ENCODE measurements around the gene CEP55.
A peak's percentile ranks its signal among the peaks of the same experiment; 100 is the strongest.
"Not testable (repeated sequence)": the region's sequence is repeated elsewhere in the genome, so short reads cannot be mapped to it uniquely, and the experiment has no call there.

CEP55 gene

DNA sequence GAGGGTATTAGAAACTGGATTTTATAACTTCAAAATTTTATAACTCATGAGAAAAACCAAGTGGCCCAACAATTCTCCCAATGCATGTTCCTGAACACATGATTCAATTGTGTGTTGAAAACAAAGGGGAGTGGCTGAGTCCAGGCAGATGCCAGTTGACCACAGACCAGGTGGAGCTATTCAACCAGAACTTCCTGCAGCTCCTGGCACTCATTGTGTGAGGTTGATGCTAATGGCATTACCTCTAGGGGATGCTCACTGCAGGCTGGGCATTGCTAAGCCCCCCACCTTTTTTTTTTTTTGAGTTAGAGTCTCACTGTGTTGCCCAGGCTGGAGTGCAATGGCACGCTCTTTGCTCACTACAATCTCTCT, 34.6 kb upstream of the CEP55 start:
- no peaks in the 10 kb centered on the region for H3K36me3 ChIP-seq (ENCODE audit: control insufficient read depth, insufficient read depth, low read length)
- H3K4me3 ChIP-seq (ENCODE audit: low read length) = no peak overlapping the region
- peaks cover 58% of the 10 kb centered on the region for H3K4me1 ChIP-seq (ENCODE audit: control insufficient read depth, insufficient read depth, low read length)
- H3K27me3 ChIP-seq (ENCODE audit: control insufficient read depth, insufficient read depth, low read length) = no peaks in the 10 kb centered on the region
- no peak overlapping the region for H3K9ac ChIP-seq (ENCODE audit: low read length)
- H3K9me3 ChIP-seq (ENCODE audit: control insufficient read depth, low read length) = no peaks in the 10 kb centered on the region

DNA sequence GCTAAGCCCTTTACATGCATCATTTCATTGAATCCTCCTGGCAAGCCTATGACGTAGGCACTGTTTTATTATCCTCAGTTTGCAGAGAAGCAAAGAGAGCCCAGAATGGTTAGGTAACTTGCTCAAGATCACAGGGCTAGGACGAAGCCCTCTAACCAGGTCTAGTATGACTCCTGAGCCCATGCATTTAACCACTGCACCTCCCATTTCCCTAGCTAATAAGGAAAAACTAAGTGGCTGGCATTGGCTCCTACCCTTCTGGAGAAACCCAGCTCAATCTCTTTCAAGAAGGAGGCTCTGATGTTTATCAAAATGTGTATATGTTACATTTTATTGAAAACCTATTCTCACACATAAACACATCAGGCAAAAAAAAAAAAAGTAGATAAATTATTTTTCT, 34.0 kb upstream of the CEP55 start:
- H3K4me3 ChIP-seq (ENCODE audit: low read length) = no peak overlapping the region
- H3K9ac ChIP-seq (ENCODE audit: low read length) = no peak overlapping the region
- no peaks in the 10 kb centered on the region for H3K9me3 ChIP-seq (ENCODE audit: control insufficient read depth, low read length)
- no peaks in the 10 kb centered on the region for H3K27me3 ChIP-seq (ENCODE audit: control insufficient read depth, insufficient read depth, low read length)
- no peaks in the 10 kb centered on the region for H3K36me3 ChIP-seq (ENCODE audit: control insufficient read depth, insufficient read depth, low read length)
- H3K4me1 ChIP-seq (ENCODE audit: control insufficient read depth, insufficient read depth, low read length) = peaks cover 59% of the 10 kb centered on the region

DNA sequence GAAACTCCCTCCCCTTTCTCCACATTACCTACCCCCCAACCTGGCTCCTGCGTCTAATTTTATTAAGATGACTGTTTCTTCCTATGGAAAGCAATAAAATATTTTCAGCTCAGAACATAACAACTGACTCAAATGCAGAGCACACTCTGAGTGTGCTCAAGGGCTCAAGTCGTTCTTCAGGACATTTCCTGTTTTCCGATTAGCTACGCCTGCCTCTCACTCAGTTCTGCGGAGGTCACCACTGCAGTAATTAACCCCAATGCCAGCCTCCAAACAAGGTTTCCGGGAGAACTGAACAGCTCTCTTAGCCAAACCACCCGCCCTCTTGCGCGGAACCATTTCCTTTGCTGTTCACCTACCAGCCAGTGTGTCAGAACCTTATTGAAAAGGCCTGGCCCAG, 33.5 kb upstream of the CEP55 start:
- H3K9me3 ChIP-seq (ENCODE audit: control insufficient read depth, low read length) = no peaks in the 10 kb centered on the region
- H3K4me3 ChIP-seq (ENCODE audit: low read length) = no peak overlapping the region
- no peaks in the 10 kb centered on the region for H3K27me3 ChIP-seq (ENCODE audit: control insufficient read depth, insufficient read depth, low read length)
- H3K4me1 ChIP-seq (ENCODE audit: control insufficient read depth, insufficient read depth, low read length) = peaks cover 59% of the 10 kb centered on the region
- H3K36me3 ChIP-seq (ENCODE audit: control insufficient read depth, insufficient read depth, low read length) = no peaks in the 10 kb centered on the region
- H3K9ac ChIP-seq (ENCODE audit: low read length) = no peak overlapping the region

DNA sequence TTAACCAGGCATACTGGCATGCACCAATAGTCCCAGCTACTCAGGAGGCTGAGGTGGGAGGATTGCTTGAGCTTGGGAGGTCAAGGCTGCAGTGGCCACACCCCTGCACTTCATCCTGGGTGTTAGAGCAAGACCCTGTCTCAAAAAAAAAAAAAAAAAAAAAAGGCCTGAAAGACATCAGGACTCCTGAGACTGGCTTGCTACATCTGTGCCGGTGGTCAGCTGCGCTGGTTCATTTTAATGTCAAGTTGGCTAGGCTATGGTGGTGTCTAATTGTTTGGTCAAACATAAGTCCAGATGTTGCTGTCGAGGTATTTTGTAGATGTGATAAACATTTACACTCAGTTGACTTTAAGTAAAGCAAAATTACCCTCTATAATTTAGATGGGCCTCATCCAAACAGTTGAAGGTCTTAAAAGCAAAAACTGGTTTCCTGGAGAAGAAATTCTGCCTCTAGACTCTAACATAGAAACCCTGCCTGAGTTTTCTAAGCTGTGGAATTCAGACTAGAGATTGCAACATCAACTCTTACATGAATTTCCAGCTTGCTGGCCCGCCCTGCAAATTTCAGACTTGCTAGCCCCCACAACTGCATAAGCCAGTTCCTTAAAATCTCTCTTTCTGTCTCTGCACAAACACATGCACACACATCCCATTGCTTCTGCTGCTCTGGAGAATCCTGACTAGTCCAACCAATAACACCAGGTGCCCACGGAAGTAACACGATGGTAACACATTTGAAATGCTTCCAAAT, 32.5 kb upstream of the CEP55 start:
- Histone ChIP-seq H3K27me3 (ENCODE audit: control insufficient read depth, insufficient read depth, low read length) (no peaks in the 10 kb centered on the region), H3K9me3 (ENCODE audit: control insufficient read depth, low read length) (no peaks in the 10 kb centered on the region), H3K4me3 (ENCODE audit: low read length) (no peak overlapping the region), H3K9ac (ENCODE audit: low read length) (peak overlapping the region; percentile 6), H3K36me3 (ENCODE audit: control insufficient read depth, insufficient read depth, low read length) (no peaks in the 10 kb centered on the region), H3K4me1 (ENCODE audit: control insufficient read depth, insufficient read depth, low read length) (peaks cover 67% of the 10 kb centered on the region)

DNA sequence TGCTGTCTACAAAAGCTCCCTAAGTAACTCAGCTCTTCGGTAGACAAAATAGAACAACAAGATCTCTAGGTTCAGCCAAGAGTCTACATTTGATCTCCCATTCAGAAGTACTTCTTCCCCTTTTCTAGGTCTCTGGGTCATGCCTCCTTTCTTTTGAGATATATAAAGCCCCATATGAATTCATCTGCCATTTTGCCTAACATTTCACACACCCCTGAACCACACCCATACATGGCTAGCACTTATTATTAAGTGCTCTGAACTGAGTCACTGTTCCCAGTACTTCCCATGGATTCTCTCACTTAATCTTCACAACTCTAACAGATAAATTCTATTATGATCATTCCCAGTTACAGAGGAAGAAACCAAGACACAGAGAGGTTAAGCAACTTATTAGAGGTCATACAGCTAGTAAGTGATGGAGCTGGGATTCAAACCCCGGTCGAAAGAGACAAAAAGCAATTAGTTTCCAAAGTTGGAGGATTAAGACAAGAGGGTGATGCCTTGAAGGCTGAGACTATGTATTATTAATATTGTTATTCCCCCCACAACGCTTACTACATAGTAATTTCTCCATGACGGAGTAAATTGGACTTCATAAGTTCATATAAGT, 31.5 kb upstream of the CEP55 start:
- H3K4me1 ChIP-seq (ENCODE audit: control insufficient read depth, insufficient read depth, low read length) = peaks cover 58% of the 10 kb centered on the region
- H3K9ac ChIP-seq (ENCODE audit: low read length) = no peak overlapping the region
- H3K9me3 ChIP-seq (ENCODE audit: control insufficient read depth, low read length) = no peaks in the 10 kb centered on the region
- H3K36me3 ChIP-seq (ENCODE audit: control insufficient read depth, insufficient read depth, low read length) = no peaks in the 10 kb centered on the region
- H3K27me3 ChIP-seq (ENCODE audit: control insufficient read depth, insufficient read depth, low read length) = no peaks in the 10 kb centered on the region
- no peak overlapping the region for H3K4me3 ChIP-seq (ENCODE audit: low read length)

DNA sequence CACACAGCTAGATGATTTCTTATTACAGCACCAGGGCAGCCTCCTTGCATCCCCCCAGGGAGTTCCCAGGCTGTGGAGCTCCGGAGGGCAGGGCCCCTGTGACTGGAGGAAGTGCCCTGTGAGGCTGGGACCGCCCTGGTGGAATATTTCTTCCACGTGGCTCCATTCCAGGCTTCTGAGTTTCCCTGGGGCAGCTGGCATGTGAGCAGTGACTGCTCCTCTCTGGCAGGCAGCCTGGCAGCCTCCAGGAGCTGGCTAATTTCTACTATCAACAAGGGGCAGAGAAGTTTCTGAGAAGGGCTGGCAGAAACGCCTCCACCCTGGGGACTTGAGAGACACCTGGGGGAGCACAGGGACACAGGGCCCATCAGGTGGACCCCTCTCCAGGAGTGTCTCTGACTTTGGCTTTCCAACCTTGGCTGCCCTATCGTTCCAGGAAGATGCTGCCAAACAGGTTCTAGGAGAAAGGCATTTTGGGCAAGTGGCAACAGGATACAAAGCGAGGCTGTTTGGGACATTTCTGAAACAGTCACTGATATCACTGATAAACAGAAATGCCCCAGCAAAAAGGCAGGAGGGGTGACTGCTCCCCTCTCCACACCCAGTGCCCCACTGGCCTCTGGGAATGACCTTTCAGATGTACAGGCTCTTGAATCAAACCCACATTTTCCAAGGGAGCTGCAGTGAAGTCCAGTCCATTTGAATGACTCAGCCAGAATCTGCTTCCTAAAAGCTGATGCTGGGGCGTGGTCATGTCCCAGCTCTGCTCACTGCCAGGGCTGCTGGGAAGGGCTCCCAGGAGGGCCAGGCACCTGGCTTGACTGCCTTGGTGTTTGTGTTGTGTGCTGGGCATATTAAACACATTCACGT, 30.4 kb upstream of the CEP55 start:
- H3K4me3 ChIP-seq (ENCODE audit: low read length) = no peak overlapping the region
- H3K36me3 ChIP-seq (ENCODE audit: control insufficient read depth, insufficient read depth, low read length) = no peaks in the 10 kb centered on the region
- H3K9ac ChIP-seq (ENCODE audit: low read length) = peak overlapping the region; percentile 60
- H3K9me3 ChIP-seq (ENCODE audit: control insufficient read depth, low read length) = no peaks in the 10 kb centered on the region
- no peaks in the 10 kb centered on the region for H3K27me3 ChIP-seq (ENCODE audit: control insufficient read depth, insufficient read depth, low read length)
- peaks cover 53% of the 10 kb centered on the region for H3K4me1 ChIP-seq (ENCODE audit: control insufficient read depth, insufficient read depth, low read length)

DNA sequence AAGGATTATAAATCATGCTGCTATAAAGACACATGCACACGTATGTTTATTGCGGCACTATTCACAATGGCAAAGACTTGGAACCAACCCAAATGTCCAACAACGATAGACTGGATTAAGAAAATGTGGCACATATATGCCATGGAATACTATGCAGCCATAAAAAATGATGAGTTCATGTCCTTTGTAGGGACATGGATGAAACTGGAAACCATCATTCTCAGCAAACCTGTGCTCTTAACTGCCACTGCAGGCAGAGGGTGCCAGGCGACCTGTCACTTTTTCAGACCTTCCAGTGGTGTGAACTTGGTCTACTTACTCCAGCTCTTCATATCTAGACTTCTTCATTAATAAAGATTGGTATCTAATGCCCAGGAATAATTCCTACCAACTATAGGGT, 28.8 kb upstream of the CEP55 start:
- peaks cover 46% of the 10 kb centered on the region for H3K4me1 ChIP-seq (ENCODE audit: control insufficient read depth, insufficient read depth, low read length)
- not testable (repeated sequence) for H3K9me3 ChIP-seq (ENCODE audit: control insufficient read depth, low read length); H3K4me3 ChIP-seq (ENCODE audit: low read length); H3K9ac ChIP-seq (ENCODE audit: low read length); H3K36me3 ChIP-seq (ENCODE audit: control insufficient read depth, insufficient read depth, low read length); H3K27me3 ChIP-seq (ENCODE audit: control insufficient read depth, insufficient read depth, low read length)

DNA sequence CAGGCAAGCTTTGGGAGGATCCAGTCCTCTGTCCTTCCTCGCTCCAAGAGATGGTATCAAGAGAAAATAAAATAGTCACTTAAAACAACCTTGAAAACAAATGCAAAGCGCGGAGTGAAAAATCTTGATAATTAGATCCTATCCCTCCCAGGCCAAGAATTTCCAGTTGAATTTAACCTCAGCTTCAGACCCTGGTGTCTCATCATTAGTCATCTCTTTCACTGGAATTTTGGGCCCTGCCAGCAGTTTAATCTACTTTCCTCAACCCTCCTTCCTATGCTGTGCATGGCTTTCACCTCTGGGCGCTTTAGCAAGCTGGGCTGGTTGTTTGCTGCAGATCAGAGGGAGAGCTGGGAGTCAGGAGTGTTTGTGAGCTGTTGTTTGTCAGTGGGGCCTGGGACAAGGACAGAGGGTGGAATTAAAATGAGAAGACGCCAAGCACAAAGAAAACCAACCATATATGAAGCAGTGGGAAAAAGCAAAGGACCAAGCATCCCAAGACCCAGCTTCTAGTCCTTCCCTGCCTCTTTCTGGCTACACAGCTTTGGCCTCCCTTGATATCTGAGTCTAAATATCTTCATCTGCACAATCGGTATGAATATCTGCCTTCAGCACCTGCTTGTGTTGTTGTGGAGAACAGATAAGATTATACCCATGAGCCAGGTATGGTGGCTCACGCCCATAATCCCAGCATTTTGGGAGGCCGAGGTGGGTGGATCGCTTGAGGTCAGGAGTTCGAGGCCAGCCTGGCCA, 27.8 kb upstream of the CEP55 start:
- H3K4me1 ChIP-seq (ENCODE audit: control insufficient read depth, insufficient read depth, low read length) = peaks cover 45% of the 10 kb centered on the region
- H3K9ac ChIP-seq (ENCODE audit: low read length) = peak overlapping the region; percentile 50
- H3K9me3 ChIP-seq (ENCODE audit: control insufficient read depth, low read length) = no peaks in the 10 kb centered on the region
- H3K27me3 ChIP-seq (ENCODE audit: control insufficient read depth, insufficient read depth, low read length) = no peaks in the 10 kb centered on the region
- H3K36me3 ChIP-seq (ENCODE audit: control insufficient read depth, insufficient read depth, low read length) = no peaks in the 10 kb centered on the region
- H3K4me3 ChIP-seq (ENCODE audit: low read length) = no peak overlapping the region

DNA sequence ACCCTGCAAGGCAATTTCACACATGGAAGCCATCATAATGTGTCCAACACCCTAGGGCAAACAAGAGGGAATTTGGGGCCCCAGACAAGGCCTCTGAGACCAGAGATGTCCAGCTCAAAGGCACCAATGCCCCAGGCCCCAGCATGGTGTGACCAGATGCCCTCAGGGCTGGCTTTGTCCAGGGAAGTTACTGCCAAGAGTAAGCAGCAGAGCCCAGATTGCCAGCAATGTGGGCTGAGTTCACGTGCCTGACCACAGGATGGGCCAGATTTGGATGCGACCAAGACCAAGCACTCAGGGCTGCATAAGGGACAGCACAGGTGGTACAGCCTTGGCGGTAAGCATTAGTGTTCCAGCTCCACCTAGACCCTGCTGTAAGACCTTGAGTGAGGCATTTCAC, 27.0 kb upstream of the CEP55 start:
- H3K27me3 ChIP-seq (ENCODE audit: control insufficient read depth, insufficient read depth, low read length) = no peaks in the 10 kb centered on the region
- no peaks in the 10 kb centered on the region for H3K36me3 ChIP-seq (ENCODE audit: control insufficient read depth, insufficient read depth, low read length)
- H3K9me3 ChIP-seq (ENCODE audit: control insufficient read depth, low read length) = no peaks in the 10 kb centered on the region
- H3K9ac ChIP-seq (ENCODE audit: low read length) = no peak overlapping the region
- peaks cover 51% of the 10 kb centered on the region for H3K4me1 ChIP-seq (ENCODE audit: control insufficient read depth, insufficient read depth, low read length)
- H3K4me3 ChIP-seq (ENCODE audit: low read length) = no peak overlapping the region

DNA sequence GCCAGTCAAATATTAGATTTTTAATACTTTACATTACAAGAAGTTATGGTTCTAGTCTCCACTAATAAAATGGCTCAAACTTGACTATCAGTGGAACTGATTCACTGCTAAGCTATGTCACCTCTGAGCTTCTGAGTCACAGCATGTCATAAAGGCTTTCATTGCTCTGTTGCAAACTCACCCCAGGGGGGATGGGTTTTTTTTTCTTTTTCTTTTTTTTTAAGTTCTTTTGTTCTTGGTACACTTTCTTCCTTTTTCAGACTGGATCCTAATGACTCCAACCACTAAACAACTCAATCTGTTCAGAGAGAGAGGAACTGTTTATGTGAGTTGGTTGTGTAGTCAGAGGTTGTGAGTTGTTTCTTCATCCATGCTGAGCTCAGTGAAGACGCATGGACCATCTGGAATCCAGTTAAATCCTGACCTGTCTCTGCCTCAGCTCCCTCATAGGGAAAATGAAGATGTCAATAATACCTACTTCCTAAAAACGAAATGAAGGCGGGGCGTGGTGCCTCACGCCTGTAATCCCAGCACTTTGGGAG, 25.2 kb upstream of the CEP55 start:
- Histone ChIP-seq H3K36me3 (ENCODE audit: control insufficient read depth, insufficient read depth, low read length) (no peaks in the 10 kb centered on the region), H3K27me3 (ENCODE audit: control insufficient read depth, insufficient read depth, low read length) (no peaks in the 10 kb centered on the region), H3K4me3 (ENCODE audit: low read length) (no peak overlapping the region), H3K4me1 (ENCODE audit: control insufficient read depth, insufficient read depth, low read length) (peaks cover 48% of the 10 kb centered on the region), H3K9me3 (ENCODE audit: control insufficient read depth, low read length) (no peaks in the 10 kb centered on the region), H3K9ac (ENCODE audit: low read length) (no peak overlapping the region)

DNA sequence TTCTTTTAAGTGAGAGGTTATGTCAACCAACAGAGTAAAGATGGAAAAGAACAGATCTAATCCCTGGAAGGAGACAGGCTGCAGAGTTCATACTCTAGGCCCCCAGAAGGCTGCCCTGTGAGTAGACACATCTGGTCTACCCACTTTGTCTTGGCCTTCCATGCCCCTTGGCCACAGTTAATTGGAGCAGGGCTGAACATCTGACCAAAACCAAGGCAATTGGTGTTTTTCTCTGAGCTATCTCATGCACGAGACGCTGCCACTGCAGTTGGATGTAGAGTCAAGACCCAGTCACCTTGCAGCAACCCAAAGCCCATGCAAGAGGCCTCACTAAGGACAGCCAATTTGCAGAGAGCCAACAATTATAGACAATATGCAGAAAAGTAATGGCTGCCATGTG, 23.3 kb upstream of the CEP55 start:
- Histone ChIP-seq H3K9me3 (ENCODE audit: control insufficient read depth, low read length) (no peaks in the 10 kb centered on the region), H3K4me3 (ENCODE audit: low read length) (no peak overlapping the region), H3K4me1 (ENCODE audit: control insufficient read depth, insufficient read depth, low read length) (peaks cover 38% of the 10 kb centered on the region), H3K27me3 (ENCODE audit: control insufficient read depth, insufficient read depth, low read length) (no peaks in the 10 kb centered on the region), H3K9ac (ENCODE audit: low read length) (no peak overlapping the region), H3K36me3 (ENCODE audit: control insufficient read depth, insufficient read depth, low read length) (no peaks in the 10 kb centered on the region)
